Right renal cortex interstitium (tissue), 3 donors: ENCODE measurements around the gene PLPPR1. TPM values are rescaled to one million over a fixed set of nuclear protein-coding genes. Genes with fewer than 3 reads are reported as not detected.
"Not testable (repeated sequence)": the region's sequence is repeated elsewhere in the genome, so short reads cannot be mapped to it uniquely, and the experiment has no call there.

Experiments used
- DNase-seq, 3 donors: peaks; one replicate each; pipeline ENCODE4 v3.0.0-alpha.2; 2013; ENCODE audit warnings: low read depth in 3 of 3, low spot score in 2 of 3
- polyA plus RNA-seq, 3 donors: library from polyadenylated mRNA; unstranded; fragments of 120-200 nt; gene quantifications; one replicate each; pipeline ENCODE4 v1.2.1, GENCODE V29; 2013; ENCODE audit not compliant: insufficient read length in 3 of 3

Gene PLPPR1
- polyA plus RNA-seq, 3 donors, result 17.5 to 23.8 (median 21.1) TPM

DNA sequence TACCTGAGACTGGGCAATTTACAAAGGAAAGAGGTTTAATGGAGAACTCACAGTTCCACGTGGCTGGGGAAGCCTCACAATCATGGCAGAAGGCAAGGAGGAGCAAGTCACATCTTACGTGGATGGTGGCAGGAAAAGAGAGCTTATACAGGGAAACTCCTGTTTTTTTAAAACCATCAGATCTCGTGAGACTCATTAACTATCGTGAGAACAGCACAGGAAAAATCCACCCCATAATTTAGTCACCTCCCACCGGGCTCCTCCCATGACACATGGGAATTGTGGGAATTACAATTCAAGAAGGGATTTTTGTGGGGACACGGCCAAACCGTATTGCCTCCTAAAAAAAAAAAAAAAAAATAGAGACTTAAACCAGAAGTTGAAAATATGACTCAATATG is 11.1 kb downstream of the PLPPR1 start:
- DNase-seq, result not testable (repeated sequence)

DNA sequence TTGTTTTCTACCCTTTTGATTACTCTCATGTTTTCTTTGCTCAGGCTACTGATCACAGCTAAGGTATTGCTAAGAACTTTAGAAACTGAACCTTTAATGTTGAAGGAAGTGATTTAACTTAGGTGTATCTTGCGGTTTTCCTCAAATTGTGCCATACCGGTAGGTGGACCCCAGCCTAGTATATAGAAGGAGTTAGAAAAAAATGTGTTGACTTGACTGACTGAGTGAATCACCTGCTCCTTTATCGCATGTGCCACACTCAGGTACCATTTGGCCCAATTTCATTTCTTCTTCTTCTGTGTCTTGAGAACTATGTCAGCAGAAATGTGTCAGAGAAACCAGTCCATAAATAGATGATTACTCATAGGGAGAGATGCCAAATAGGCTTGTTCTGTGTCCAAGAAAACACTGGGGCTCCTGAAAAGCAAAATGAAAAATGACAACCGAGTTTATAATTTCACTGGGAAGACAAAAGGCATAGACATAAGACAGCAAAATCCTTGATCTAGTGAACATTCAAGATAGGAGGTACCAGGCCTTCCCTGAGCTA is 19.4 kb downstream of the PLPPR1 start:
- no peak for DNase-seq

DNA sequence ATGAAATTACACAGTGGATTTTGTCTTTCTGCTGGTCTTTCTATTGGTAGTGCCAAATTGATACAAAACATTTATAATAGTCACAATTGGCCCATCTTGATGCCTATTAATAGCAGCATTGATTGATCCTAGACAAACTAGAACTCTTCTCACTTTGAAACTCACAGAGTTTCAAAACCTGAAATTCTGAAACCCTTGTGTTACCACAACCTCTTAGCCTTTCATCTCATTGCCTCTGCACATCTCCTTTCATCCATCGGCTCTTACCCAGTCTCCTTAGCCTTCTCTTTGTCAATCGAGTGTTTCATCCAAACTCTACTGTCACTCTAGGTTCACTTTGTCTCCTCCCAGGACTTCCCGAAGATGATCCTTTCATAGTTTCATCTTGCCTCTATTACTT is 22.1 kb downstream of the PLPPR1 start:
- DNase-seq, result no peak

DNA sequence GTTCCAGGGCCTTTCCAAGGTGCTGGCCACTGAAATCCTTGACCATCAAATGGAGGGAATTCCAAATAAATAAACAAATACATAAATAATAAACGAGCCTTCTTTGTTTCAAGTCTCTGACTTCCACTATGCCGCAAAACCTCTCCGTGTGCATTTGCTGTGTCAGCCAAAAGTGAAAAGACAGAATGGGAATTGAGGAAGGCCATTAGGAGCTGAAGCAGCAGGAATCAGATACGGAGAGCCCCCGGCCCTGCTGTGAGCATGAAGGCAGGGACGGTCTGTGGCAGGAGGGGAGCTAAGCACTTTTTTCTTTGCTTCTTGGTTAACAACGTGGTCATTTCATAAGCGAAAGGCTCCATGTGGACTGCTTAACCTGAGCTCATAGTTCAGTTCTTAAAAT is 26.1 kb downstream of the PLPPR1 start:
- DNase-seq, result no peak

DNA sequence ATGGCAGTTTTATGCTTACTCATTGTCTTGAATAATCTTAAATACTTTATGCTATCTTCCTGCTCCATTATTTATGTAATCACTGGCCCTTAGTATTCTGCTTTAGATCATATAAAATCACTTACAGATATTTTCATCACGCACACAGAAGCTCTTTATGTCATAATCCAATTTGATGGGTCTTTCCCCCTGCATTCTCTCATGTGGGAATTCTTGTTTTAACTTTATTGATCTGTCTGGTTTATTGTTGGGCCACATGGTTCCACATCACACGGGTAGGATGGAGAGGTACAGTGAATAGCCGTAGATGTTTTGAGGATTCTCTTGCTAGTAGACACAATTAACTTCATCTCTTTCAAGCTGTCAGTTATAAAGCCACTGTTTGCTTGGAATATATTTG is 27.0 kb downstream of the PLPPR1 start:
- no peak for DNase-seq

DNA sequence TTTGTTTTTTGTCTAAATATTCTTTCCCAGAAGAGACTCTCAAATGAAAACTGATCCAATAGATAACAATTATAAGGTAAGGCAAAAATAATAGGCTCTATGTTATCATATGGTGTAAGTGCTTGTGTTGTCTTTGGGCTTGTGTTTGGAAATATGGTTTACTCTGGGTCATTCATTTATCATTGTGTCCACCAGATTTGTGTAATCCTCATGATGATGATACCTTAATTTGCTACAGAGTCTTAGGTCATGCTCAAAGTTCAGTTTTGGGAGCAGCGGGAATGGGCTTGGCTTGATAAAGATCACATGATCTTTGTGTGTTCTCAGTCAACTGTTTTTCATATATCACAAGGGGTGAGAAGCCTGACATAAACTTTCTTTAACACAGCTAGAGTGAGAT is 34.2 kb downstream of the PLPPR1 start:
- no peak for DNase-seq

DNA sequence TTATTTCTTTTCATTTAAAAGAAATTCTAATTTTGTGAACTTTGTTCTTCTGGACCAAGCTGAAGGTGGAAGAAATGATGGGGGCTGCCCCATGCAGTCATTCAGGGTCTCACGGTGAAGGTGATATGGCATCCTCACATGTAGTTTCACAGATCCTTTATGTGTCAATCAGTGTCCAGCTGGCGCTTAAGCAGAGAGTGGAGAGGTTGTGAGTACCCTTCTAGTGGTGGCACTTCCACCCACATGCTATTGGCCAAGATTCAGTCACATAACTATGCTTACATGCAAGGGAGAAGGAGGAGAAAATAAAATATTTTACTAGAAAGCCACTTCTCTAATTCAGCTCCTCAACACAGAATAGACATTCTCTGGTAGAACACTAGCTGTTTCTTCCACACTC is 34.7 kb downstream of the PLPPR1 start:
- no peak for DNase-seq

DNA sequence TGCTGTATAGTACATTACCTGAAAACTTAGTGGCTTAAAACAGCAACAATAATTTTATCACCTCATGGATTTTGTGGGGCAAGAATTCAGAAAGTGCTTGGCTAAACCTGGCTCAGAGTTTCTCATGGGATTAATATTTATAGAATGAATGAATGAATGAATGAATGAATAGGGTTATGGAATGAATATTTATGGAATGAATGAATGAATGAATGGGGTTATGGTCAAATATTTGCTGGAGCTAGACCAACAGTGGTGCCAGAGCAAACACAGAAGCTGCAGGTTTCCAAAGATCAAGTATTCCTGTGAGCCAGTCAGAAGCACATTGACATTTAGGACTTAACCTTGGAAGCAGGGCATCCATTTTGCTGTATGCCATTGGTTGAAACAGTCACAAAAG is 35.7 kb downstream of the PLPPR1 start:
- DNase-seq, result no peak

DNA sequence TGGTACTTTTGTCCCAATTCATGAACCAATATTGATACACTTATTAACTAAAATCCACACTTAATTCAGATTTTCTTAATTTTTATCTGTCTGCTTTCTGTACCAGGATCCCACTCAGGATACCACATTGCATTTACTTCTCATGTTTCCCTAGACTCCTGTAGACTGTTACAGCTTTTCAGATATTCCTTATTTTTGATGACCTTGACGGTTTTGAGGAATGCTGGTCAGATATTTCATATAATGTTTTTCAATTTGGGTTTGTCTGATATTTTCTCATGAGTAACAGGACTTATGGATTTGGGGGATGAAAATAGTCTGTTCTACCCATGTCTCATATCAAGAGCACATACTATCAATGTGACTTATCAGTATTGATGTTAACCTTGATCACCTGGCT is 37.4 kb downstream of the PLPPR1 start:
- no peak for DNase-seq

DNA sequence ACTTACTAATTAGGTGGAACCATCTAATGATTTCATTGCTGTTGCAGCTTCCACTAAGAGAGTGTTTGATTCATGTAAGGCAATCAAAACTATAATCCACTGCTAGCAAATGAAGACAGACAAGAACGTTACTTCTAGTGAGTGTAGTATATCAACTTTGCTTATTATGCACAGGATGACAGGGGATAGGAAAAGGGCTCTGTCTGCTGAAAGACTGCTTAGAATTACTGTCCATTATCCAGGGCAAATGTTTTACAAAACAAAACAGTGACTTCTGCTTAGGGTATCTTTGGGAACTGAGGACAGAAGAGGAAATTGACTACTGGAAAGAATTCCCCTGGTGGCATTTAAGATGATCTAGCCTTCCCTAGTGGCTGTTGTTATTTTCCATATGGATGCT is 40.2 kb downstream of the PLPPR1 start:
- no peak for DNase-seq

DNA sequence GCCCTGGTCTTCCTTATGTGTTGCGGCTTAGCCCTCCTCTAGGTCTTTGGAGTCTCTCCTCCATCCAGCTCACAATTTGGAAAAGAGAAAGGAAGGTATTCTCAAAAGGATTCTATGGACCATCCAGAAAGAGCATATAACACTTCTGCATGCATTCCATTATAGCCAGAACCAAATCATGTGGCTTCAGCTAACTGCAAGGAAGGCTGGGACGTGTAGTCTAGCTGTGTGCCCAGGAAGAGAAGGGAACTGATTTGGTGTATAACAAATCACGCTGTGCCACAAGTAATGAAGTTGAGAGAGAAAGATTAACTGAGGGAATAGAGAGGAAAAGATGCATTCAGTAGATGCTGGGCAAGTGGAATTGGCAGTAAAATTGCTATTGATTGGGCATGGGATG is 43.7 kb downstream of the PLPPR1 start:
- DNase-seq, result no peak

DNA sequence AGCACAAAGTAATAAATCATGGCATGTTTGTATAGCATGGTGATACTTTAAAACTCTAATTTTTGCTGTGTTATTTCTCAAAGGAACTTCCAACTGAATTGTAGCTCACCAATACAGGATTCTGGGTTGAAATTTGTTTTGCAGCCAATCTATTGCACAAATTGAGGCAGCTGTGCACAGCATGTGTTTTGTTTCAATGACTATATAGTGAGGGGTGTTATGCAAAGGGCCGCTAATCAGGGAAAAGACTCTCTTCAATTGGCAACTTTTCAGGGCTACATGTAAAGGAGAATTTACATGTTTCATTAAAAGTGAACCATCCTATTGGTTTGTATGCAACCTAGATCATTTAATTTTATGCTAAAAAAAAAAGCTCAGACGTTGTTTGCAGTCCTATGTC is 44.6 kb downstream of the PLPPR1 start:
- no peak for DNase-seq

DNA sequence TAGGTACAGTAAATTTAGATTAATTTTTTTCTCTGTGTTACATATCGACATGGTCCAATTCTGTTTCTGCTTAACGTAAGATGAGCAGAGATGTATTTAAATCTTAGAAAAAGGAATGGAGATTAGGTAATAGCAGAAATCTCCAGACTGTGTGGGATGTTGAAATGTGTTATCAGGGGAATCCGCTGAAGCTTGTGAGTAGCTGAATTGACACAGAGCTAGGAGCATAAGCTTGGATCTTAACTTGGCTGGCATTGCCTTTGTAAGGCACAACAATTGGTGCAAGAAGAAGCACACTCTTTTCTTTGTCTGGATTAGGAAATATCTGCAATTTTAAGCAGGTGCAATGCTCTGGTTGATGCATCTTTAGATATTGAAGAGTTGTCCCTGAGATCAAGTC is 53.1 kb downstream of the PLPPR1 start:
- no peak for DNase-seq

DNA sequence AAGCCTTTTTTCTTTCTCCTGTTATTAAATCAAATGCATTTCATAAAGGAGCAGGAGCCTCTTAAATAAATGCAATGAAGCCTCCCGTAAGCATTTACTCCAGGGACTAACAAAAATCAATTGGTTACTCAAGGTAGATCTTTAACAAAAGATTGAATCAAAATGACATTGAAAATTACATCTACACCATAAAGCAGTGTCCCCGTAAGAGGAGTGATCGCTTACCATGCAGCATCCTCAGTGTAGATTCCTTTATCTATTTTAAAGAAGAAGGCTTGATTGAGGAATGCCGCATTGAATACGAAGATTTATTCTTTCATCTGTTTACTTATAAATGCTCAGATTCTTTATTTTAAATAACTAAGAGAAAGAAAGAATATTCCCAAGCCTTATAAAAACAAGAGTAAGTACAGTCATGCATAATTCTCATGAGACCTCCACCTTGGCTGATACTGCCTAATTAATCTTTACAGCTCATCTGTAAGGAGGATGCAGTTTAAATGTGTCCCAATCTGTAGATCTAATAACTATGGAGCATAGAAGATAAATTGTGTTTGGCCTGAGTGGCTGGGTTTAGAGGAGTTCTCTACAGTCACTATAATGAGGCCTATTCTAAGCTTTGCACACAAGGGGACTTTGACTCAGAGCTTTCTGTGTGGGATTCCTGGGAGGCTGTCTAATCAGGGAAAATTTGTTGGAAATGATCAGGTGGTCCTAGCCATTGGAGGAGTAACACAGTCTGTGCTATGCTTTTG is 55.1 kb downstream of the PLPPR1 start:
- no peak for DNase-seq

DNA sequence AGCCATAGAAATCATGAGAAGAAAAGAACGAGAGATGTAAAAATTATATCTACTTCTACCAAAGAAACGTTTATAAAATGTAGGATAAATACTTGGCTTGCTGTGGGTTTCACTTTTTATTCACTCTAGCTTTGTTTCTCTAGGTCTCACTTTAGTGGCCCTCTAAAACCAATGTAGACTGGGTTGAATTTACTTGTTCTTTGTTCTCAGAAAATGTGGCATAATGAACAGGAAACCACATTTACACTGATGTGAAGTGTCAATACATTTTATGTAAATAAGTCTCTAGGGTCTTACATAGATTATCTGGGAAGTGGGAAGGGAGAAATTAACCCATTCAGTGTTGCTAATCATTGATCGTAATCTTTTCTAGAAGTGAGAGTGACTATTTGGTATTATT is 58.9 kb downstream of the PLPPR1 start:
- no peak for DNase-seq

DNA sequence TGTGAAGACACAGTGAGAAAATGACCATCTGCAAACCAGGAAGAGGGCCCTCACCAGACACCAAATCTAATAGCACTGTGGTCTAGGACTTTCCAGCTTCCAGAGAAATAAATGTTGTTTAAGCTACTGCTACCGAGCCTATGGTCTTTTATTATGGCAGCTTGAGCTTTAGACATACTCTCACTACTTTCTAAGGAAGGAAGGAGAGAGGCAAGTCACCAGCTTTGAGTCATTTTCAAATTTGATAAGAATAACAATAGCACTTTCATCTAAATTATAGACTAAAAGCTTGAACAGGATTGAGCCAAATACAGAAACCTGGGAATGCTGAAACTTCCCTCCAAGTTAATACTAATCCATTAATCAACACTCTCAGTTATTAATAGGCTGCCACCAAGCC is 64.4 kb downstream of the PLPPR1 start:
- no peak for DNase-seq

DNA sequence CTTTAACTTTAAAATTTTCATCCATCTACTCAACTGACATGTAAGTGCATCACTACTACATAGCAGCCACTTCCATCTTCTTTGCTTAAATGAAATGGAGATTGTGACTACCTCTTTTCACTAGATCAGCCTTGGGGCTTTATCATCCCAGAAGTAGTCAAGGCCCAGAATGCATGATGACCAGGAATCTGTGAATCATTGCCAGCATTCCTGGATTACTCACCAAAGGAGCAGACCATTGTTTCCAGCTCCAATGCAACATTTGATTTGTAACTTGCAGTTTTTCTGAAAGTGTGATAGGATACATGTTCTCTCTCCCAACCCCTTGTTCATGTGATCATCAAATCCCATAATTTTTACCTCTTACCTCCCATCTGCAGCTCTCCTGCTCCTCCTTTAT is 65.1 kb downstream of the PLPPR1 start:
- DNase-seq, result no peak

DNA sequence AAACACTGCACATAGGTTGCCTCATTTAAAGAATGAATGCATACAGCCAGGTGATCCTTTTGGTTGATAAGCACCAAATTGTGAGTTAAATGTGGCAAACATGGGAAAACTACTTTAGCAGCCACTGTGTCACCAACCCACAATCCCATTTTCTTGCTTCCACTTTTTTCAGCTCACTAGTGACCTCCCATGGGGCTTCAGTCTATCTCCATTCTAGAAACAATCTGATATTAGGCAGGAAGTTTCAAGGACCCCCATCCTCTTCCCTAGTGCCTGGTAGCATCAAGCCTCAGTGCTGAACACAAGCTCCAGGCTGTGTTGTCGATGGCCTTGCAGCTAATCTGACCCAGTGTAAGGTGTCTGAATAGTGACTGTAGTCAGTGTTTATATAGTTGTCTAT is 66.2 kb downstream of the PLPPR1 start:
- DNase-seq, result no peak

DNA sequence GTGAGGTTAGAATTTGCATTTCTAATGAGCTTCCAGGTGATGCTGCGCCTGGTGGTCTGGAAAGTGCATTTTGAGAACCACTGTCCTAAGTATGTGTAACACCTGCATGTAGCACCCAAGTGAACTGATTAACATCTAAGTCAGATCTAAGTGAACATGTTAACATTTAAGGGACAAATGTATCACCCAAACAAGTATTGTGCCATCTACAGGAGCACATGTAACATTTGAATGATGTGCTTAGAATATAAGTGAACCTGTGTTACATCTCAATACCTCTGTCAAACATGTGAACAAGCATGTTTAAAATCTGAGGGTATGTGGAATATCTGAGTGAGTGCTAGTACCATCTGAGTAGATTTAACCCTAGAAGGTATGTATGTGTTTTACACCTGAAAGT is 68.7 kb downstream of the PLPPR1 start:
- DNase-seq, result no peak

DNA sequence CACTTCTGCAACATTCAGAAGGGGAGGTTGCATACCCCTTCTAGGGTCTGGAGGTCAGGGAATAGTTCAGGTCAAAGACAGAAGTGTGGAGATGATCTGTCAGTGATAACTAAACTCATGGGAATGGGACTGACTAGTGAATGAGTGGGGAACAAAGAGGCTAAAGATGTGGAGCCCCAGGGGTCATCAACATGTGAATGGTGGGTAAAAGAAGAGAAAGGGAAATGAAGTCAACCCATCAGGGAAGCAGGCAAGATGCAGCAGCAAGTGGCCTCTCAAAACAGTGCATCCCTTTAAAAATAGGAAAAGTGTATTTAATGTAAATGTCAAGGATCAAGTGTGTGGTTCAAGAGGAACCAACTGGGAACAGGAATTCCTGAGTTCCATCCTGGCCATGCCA is 69.9 kb downstream of the PLPPR1 start:
- no peak for DNase-seq

DNA sequence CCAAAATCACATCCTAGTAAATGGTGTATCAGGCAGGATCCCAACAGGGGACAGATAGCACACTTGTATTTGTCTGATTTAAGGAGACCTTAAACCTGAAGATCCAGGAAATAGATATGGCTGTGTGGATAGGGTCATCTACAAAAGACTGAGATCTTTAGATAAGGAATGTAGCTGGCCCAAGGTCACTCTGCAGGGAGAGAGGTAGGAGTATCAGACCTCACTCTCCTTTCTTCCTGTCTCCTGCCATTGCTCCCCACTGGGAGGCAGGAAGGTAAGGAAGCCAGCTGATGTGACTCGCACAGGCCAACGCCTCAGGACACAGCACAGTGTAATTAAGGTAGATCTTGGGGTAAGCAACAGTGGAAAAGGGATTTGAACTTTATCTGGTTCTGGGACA is 85.8 kb downstream of the PLPPR1 start:
- DNase-seq, result no peak

DNA sequence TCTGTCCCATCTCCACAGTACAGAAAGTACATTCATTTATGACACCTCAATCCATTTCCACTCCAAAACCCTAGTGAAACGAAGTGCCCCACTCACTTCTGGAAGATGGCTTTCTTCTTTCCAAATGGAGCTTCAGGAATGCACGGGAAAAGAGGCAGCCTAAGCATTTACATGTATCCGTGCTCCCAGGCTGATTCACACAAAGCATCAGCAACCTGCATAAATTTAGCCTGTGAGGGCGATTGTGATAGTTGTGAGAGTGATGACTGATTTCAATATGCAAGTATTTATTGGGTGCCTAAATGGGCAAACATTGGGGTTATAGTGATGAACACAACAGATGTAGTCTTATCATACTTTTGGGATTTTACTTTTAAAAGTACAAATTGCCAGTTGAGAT is 86.6 kb downstream of the PLPPR1 start:
- DNase-seq, result no peak

DNA sequence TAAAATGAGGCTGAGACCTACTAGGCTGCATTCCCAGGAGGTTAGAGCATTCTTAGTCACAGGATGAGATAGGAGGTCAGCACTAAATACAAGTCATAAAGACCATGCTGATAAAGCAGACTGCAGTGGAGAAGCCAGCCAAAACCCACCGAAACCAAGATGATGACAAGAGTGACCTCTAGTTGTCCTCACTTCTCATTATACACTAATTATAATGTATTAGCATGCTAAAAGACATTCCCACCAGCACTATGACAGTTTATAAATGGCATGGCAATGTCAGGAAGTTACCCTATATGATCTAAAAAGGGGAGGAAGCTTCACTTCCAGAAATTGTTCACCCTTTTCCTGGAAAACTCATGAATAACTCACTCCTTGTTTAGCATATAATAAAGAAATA is 88.6 kb downstream of the PLPPR1 start:
- DNase-seq, result no peak
